Right lobe of liver (tissue), 6 donors: ENCODE data around the gene TVP23C. TPM values are rescaled to one million over a fixed set of nuclear protein-coding genes. Genes with fewer than 3 reads are reported as not detected.

ENCODE experiments used
- ATAC-seq, 4 donors: fragments of 200-7000 bp; cut with Tn5 transposase; one replicate each; pipeline ENCODE4 v1.9.1; 2020; ENCODE audit warnings: mild to moderate bottlenecking in 4 of 4, moderate library complexity in 4 of 4
- DNase-seq, 3 donors: peaks; one replicate each; pipeline ENCODE4 v3.0.0-alpha.2; 2020
- H3K27ac ChIP-seq, 3 donors: fragments of 200-600 bp; one replicate each; pipeline ENCODE4 v1.8.0; 2022
- H3K27me3 ChIP-seq, 2 donors: fragments of 200-600 bp; one replicate each; pipeline ENCODE4 v1.8.0; 2022
- H3K36me3 ChIP-seq, 4 donors: fragments of 200-600 bp; sonication (generic) in 1 of 4; one replicate each; pipeline versions ENCODE4 v1.5.1 to v1.8.0; 2017 to 2022; ENCODE audit warnings: control low read depth in 1 of 4
- H3K4me1 ChIP-seq, 4 donors: fragments of 200-600 bp; sonication (generic) in 1 of 4; one replicate each; pipeline versions ENCODE4 v1.5.1 to v1.8.0; 2017 to 2022; ENCODE audit warnings: control low read depth in 1 of 4
- H3K4me3 ChIP-seq, 3 donors: fragments of 200-600 bp; one replicate each; pipeline ENCODE4 v1.8.0; 2022
- H3K9me3 ChIP-seq, 4 donors: fragments of 200-600 bp; sonication (generic) in 1 of 4; one replicate each; pipeline versions ENCODE4 v1.5.1 to v1.8.0; 2017 to 2022; ENCODE audit warnings: control low read depth in 1 of 4
- POLR2A ChIP-seq: fragments of 450-650 bp; IDR thresholded peaks from one replicate; pipeline ENCODE4 v1.6.1; 2017; ENCODE audit warnings: antibody characterized with exemption, mild to moderate bottlenecking
- WGBS: methylation state at CpG from one replicate; pipeline ENCODE4 v1.1.6; 2018; ENCODE audit warnings: low coverage, low lambda C conversion rate; ENCODE audit not compliant: insufficient coverage; ENCODE audit errors: missing lambda C conversion rate; 5-methylcytosine and 5-hydroxymethylcytosine counted together
- intact Hi-C, 2 donors: fragments of 100-400 bp; cut with DNase I; formaldehyde crosslinking; loops; one replicate each; pipeline versions ENCODE4 v1.11.2 to v1.14.1; 2022
- total RNA-seq, 6 experiments: library from RNA; depleted of rRNA in 2 of 6; stranded (reverse); fragments of >200 nt in 2 of 6; fragmentation: NEBNext Ultra II Directional in 3 of 6; extraction: Animal tissue kit (Norgen Biotek cat#: 25700) in 3 of 6; gene quantifications; one replicate each; pipeline versions ENCODE4 v1.1.0 to v1.2.4, GENCODE V29; 2016 to 2023
- TF ChIP-seq, protein P1 (sequence below), 4 donors: fragments of 200-600 bp in 3 of 4; fragments of 450-650 bp in 1 of 4; IDR thresholded peaks; one replicate each; pipeline versions ENCODE4 v1.5.1 to v1.8.0; 2016 to 2022; ENCODE audit warnings: antibody characterized with exemption in 4 of 4, mild to moderate bottlenecking in 2 of 4
- donor health status: DM: no; HTN: yes; CAD: no.
- donor health status: DM: no; HTN: no; CAD: no.
- donor health status: DM: no; HTN: no; CAD: no.
- donor health status: DM: no; HTN: yes; CAD: no.
- donor health status: DM: no; HTN: yes; CAD: no.

TVP23C gene
- total RNA-seq, 6 experiments from 2014 or later, result 3.5 to 6.5 (median 4.7) TPM

DNA sequence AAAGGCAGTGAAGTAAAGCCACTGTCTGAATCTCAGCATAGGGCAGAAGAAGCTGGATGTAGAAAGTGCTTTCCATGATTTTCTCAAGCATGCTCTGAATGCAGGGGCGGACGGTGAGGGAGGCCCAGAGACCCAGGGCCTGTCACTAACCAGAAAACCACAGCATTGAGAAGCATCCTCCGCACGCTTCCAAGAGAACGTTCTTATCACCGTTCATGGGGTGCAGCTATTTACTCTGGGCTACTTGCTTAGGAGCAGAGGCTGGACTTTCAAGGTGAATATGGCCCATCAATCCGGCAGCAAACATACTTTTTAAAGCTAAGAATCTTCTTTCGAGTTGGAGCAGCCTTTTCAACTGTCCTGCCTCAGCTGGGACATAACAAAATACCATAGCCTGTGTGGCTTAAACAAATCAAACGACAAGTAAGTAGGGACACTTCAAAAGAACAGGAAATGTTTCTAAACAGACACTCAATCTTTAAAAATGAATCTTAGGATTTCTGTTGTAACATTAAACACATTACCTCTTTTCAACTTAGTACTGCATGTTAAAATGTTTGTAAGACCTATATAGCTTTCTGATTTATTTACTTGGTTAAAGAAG is 49.3 kb downstream of the TVP23C start:
- TF ChIP-seq POLR2A, result no peak
- TF ChIP-seq, protein P1, sequence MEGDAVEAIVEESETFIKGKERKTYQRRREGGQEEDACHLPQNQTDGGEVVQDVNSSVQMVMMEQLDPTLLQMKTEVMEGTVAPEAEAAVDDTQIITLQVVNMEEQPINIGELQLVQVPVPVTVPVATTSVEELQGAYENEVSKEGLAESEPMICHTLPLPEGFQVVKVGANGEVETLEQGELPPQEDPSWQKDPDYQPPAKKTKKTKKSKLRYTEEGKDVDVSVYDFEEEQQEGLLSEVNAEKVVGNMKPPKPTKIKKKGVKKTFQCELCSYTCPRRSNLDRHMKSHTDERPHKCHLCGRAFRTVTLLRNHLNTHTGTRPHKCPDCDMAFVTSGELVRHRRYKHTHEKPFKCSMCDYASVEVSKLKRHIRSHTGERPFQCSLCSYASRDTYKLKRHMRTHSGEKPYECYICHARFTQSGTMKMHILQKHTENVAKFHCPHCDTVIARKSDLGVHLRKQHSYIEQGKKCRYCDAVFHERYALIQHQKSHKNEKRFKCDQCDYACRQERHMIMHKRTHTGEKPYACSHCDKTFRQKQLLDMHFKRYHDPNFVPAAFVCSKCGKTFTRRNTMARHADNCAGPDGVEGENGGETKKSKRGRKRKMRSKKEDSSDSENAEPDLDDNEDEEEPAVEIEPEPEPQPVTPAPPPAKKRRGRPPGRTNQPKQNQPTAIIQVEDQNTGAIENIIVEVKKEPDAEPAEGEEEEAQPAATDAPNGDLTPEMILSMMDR (IDR thresholded peaks at IDR 0.05), result no peak
- H3K36me3 ChIP-seq, result peaks cover 0 to 5% (median 0%) of the 10 kb centered on the region in 4 donors
- H3K27ac ChIP-seq, result no peak overlapping the region
- intact Hi-C loops, result no loop called here
- H3K9me3 ChIP-seq, result no peaks in the 10 kb centered on the region
- no peak for ATAC-seq
- DNase-seq, result no peak
- no peak overlapping the region for H3K4me3 ChIP-seq
- 73% methylated on average over 5 of the region's 9 CpGs for WGBS
- no peaks in the 10 kb centered on the region for H3K4me1 ChIP-seq
- H3K27me3 ChIP-seq, result no peaks in the 10 kb centered on the region

DNA sequence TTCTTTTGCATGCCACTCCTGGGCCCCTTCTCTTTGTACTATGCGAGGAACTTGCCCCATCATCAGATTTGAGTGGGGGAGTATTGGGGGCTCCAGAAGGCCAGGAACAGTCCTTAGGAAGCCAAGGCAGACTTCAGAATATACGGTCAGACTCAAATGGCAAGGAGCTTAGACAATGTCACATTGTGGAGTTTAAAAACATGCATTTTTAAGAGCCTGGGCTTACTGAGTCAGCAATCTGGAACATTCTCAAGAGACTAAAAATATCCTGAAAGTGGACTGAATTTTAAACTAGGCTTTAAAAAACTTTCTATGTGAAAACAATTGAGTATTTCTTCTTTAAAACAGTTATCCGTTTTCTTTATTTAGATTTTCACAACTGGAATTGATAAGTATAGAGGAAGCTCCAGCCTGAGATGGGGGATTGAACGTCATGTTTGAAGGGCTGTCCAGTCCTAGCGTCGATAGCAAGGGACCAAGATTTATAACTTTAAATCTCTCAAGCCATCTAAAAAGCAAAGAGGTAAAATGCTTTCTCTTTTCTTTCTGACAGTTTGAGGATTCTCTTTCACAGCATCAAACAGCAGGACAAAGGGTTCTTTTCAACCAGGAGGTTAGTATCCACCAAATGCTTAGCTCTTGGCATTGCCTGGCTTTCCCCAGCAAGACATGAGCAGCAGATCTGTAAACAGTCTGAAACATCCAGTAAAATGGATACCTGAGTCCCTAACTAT is 50.1 kb downstream of the TVP23C start:
- TF ChIP-seq, protein P1 (IDR thresholded peaks at IDR 0.05), result no peak
- TF ChIP-seq POLR2A, result no peak
- Histone ChIP-seq H3K4me1 (no peaks in the 10 kb centered on the region), H3K36me3 (peaks cover 0 to 5% (median 0%) of the 10 kb centered on the region in 4 donors), H3K4me3 (no peak overlapping the region), H3K27me3 (no peaks in the 10 kb centered on the region), H3K9me3 (no peaks in the 10 kb centered on the region), H3K27ac (no peak overlapping the region)
- WGBS, result 83% methylated on average over 6 of the region's 6 CpGs
- ATAC-seq (no peak), DNase-seq (no peak)
- intact Hi-C loops, result no loop called here

DNA sequence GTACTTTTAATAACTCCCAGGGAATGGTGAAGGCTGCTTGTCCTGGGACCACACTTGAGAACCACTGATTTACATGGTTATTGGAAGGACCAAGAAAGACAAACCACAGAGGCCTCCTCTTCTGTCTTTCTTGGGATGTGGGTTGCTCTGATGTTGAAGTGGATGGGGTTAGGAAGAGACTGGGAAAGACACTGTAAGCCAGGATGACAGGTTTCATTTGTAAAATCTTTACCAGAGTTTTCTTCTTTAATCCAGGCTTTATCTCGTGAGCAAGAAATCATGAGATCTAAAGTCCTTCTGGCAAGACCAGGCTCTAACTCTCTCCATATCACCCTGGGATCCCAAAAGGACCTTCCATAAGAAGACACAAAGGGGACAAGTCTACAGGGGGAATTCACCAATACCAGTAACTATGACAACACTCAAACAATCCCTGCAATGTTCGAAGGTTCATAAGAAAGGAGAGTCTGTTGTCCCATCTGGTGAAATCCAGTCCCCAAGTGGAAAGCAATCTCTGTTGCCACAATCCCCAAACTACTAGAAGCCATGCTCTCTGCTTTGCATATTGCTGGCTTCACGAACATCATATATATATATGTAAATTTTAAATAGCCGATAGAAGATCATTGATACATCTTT is 51.1 kb downstream of the TVP23C start:
- H3K4me3 ChIP-seq, result no peak overlapping the region
- H3K27me3 ChIP-seq, result no peaks in the 10 kb centered on the region
- DNase-seq (no peak), ATAC-seq (no peak)
- intact Hi-C loops, result no loop called here
- H3K36me3 ChIP-seq, result peaks cover 0 to 5% (median 0%) of the 10 kb centered on the region in 4 donors
- no peaks in the 10 kb centered on the region for H3K4me1 ChIP-seq
- H3K9me3 ChIP-seq, result no peaks in the 10 kb centered on the region
- no peak overlapping the region for H3K27ac ChIP-seq
- no peak for TF ChIP-seq POLR2A
- TF ChIP-seq, protein P1 (IDR thresholded peaks at IDR 0.05), result no peak
- 95% methylated on average over 4 of the region's 4 CpGs for WGBS

DNA sequence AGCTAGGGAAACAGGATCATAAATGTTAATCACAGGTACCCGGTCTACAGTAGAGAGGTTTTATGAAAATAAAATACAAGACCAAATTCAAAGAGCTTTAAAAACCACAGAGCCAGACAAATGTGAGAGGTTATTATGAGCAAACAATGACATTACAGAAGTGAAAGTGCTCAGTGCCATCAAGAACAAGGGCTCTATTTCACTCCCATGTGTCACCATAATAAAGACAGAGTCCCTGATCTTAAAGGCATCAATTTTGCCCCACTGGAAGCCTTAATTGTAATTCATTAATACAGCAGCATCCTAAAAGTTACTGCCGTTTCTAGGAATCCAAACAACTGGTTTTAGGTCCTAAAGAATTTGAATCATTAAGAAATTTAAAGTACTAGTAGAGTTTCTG is 52.1 kb downstream of the TVP23C start:
- Histone ChIP-seq H3K27ac (no peak overlapping the region), H3K36me3 (peaks cover 0 to 2% (median 0%) of the 10 kb centered on the region in 4 donors), H3K4me3 (no peak overlapping the region), H3K27me3 (no peaks in the 10 kb centered on the region), H3K9me3 (no peaks in the 10 kb centered on the region), H3K4me1 (no peaks in the 10 kb centered on the region)
- no peak for ATAC-seq
- intact Hi-C loops, result no loop called here
- TF ChIP-seq POLR2A, result no peak
- TF ChIP-seq, protein P1 (IDR thresholded peaks at IDR 0.05), result no peak
- DNase-seq, result no peak
- 52% methylated on average over 2 of the region's 2 CpGs for WGBS
